Lung (tissue), 12 donors: Measurements from ENCODE around the gene CNTN5. TPM values are rescaled to one million over a fixed set of nuclear protein-coding genes. Genes with fewer than 3 reads are reported as not detected.

ENCODE experiments used
- ATAC-seq: fragments of 200-7000 bp; cut with Tn5 transposase; one replicate; pipeline ENCODE4 v1.9.1; 2020; ENCODE audit warnings: moderate number of reproducible peaks; ENCODE audit not compliant: insufficient read depth, low FRiP score
- DNase-seq, 3 donors: peaks; one replicate each; pipeline ENCODE4 v3.0.0-alpha.2; 2013 to 2017
- H3K27ac ChIP-seq, 2 donors: one replicate each; pipeline ENCODE4 v1.5.1; 2013; ENCODE audit warnings: mild to moderate bottlenecking in 2 of 2, moderate library complexity in 2 of 2, control low read depth in 1 of 2, inconsistent platforms in 1 of 2, low read depth in 1 of 2, low read length in 1 of 2
- H3K27me3 ChIP-seq, 3 donors: one replicate each; pipeline ENCODE4 v1.5.1; 2013; ENCODE audit warnings: low read length in 2 of 3; ENCODE audit not compliant: control insufficient read depth in 3 of 3, insufficient read depth in 3 of 3
- H3K36me3 ChIP-seq, 4 donors: one replicate each; pipeline ENCODE4 v1.5.1; 2013; ENCODE audit warnings: low read length in 4 of 4, mild to moderate bottlenecking in 1 of 4, moderate library complexity in 1 of 4; ENCODE audit not compliant: control insufficient read depth in 4 of 4, insufficient read depth in 4 of 4
- H3K4me1 ChIP-seq, 5 donors: one replicate each; pipeline ENCODE4 v1.5.1; 2013; ENCODE audit warnings: low read length in 5 of 5, mild to moderate bottlenecking in 2 of 5, moderate library complexity in 1 of 5; ENCODE audit not compliant: control insufficient read depth in 5 of 5, insufficient read depth in 5 of 5
- H3K4me3 ChIP-seq: one replicate; pipeline ENCODE4 v1.5.1; 2013; ENCODE audit warnings: mild to moderate bottlenecking, control low read depth, moderate library complexity
- H3K9ac ChIP-seq, 2 donors: one replicate each; pipeline ENCODE4 v1.5.1; 2013; ENCODE audit warnings: low read length in 2 of 2, control low read depth in 1 of 2; ENCODE audit not compliant: insufficient read depth in 1 of 2
- H3K9me3 ChIP-seq, 4 donors: one replicate each; pipeline ENCODE4 v1.5.1; 2013; ENCODE audit warnings: low read length in 3 of 4, mild to moderate bottlenecking in 1 of 4, moderate library complexity in 1 of 4; ENCODE audit not compliant: control insufficient read depth in 4 of 4, insufficient read depth in 3 of 4
- CTCF ChIP-seq: IDR thresholded peaks from 2 replicates; pipeline ENCODE4 v1.5.1; 2012; ENCODE audit warnings: mild to moderate bottlenecking; ENCODE audit errors: control extremely low read depth, extremely low read depth
- WGBS, 2 donors: extraction: QIAGEN DNeasy Blood & Tissue Kit; methylation state at CpG; one replicate each; pipeline ENCODE4 v1.1.7; 2013; 5-methylcytosine and 5-hydroxymethylcytosine counted together
- polyA plus RNA-seq, 2 donors: library from polyadenylated mRNA; stranded (reverse); fragments of 200-250 nt; gene quantifications; one replicate each; pipeline ENCODE4 v1.2.1, GENCODE V29; 2013
- total RNA-seq, 2 donors: library from RNA; depleted of rRNA in 1 of 2; stranded (reverse); fragments of >200 nt in 1 of 2; gene quantifications; one replicate each; pipeline ENCODE4 v1.2.1, GENCODE V29; 2014 to 2021
- donor health status: control.
- donor health status: control.
- donor health status: Bipolar disorder and iron deficiency.
- donor health status: healthy.
- donor health status: DM: yes; HTN: yes; CAD: no.

CNTN5 gene
- total and polyA plus RNA-seq, 4 donors, result 0.10 to 0.80 (median 0.44) TPM

GRCh38 chr11:99327066-99327465 is 306.3 kb downstream of the CNTN5 start:
- H3K27me3 ChIP-seq, result no peaks in the 10 kb centered on the region
- ATAC-seq (no peak), DNase-seq (no peak)
- TF ChIP-seq CTCF, result no peak
- no peaks in the 10 kb centered on the region for H3K4me1 ChIP-seq
- WGBS, 2 donors, result 81 to 83% methylated on average over 1 of the region's 1 CpG
- H3K4me3 ChIP-seq, result no peak overlapping the region
- no peaks in the 10 kb centered on the region for H3K9me3 ChIP-seq
- no peak overlapping the region for H3K9ac ChIP-seq
- no peak overlapping the region for H3K27ac ChIP-seq
- no peaks in the 10 kb centered on the region for H3K36me3 ChIP-seq

GRCh38 chr11:99327527-99327926 is 306.8 kb downstream of the CNTN5 start:
- H3K9me3 ChIP-seq, result no peaks in the 10 kb centered on the region
- no peak overlapping the region for H3K4me3 ChIP-seq
- 73 to 82% methylated on average over 3 of the region's 3 CpGs for WGBS, 2 donors
- H3K9ac ChIP-seq, result no peak overlapping the region
- H3K27ac ChIP-seq, result no peak overlapping the region
- H3K4me1 ChIP-seq, result no peaks in the 10 kb centered on the region
- DNase-seq (no peak), ATAC-seq (no peak)
- no peaks in the 10 kb centered on the region for H3K36me3 ChIP-seq
- TF ChIP-seq CTCF, result no peak
- H3K27me3 ChIP-seq, result no peaks in the 10 kb centered on the region

GRCh38 chr11:99333621-99334020 is 312.9 kb downstream of the CNTN5 start:
- ATAC-seq (no peak), DNase-seq (no peak)
- no peak for TF ChIP-seq CTCF
- H3K36me3 ChIP-seq, result no peaks in the 10 kb centered on the region
- no peaks in the 10 kb centered on the region for H3K9me3 ChIP-seq
- H3K9ac ChIP-seq, result no peak overlapping the region
- H3K4me3 ChIP-seq, result no peak overlapping the region
- H3K27ac ChIP-seq, result no peak overlapping the region
- 78 to 89% methylated on average over 1 of the region's 1 CpG for WGBS, 2 donors
- H3K4me1 ChIP-seq, result no peaks in the 10 kb centered on the region
- H3K27me3 ChIP-seq, result no peaks in the 10 kb centered on the region

GRCh38 chr11:99343117-99343516 is 322.4 kb downstream of the CNTN5 start:
- TF ChIP-seq CTCF, result no peak
- WGBS, 2 donors, result 66 to 87% methylated on average over 2 of the region's 2 CpGs
- no peaks in the 10 kb centered on the region for H3K4me1 ChIP-seq
- DNase-seq (no peak), ATAC-seq (no peak)
- no peak overlapping the region for H3K4me3 ChIP-seq
- H3K27me3 ChIP-seq, result no peaks in the 10 kb centered on the region
- no peaks in the 10 kb centered on the region for H3K9me3 ChIP-seq
- no peaks in the 10 kb centered on the region for H3K36me3 ChIP-seq
- no peak overlapping the region for H3K27ac ChIP-seq
- H3K9ac ChIP-seq, result no peak overlapping the region
